Neural cell (in vitro differentiated cells): ENCODE results near the gene PAMR1. TPM values are rescaled to one million over a fixed set of nuclear protein-coding genes. Genes with fewer than 3 reads are reported as not detected.
"Not testable (repeated sequence)": the region's sequence is repeated elsewhere in the genome, so short reads cannot be mapped to it uniquely, and the experiment has no call there.

Experiments
- H2AFZ ChIP-seq: fragments of 200-600, 300-800 bp; sonication (generic), shearing (Covaris generic); 2 replicates; pipeline ENCODE4 v1.6.0; 2014; ENCODE audit warnings: low read depth, mild to moderate bottlenecking, antibody characterized with exemption, low read length, moderate library complexity
- H3F3A ChIP-seq: fragments of 200-600 bp; shearing (Covaris generic); 2 replicates; pipeline ENCODE4 v1.6.1; 2016; ENCODE audit warnings: mild to moderate bottlenecking, moderate library complexity, mixed read lengths, antibody characterized with exemption, low read length; ENCODE audit not compliant: insufficient read depth, poor library complexity, severe bottlenecking
- H3K27ac ChIP-seq: fragments of 200-600, 300-800 bp; sonication (generic), shearing (Covaris generic); 2 replicates; pipeline ENCODE4 v1.5.1; 2014; ENCODE audit warnings: mild to moderate bottlenecking, low read length, moderate library complexity
- H3K27me3 ChIP-seq: fragments of 300-800, 200-600 bp; sonication (generic), shearing (Covaris generic); 2 replicates; pipeline ENCODE4 v1.6.0; 2014; ENCODE audit warnings: mild to moderate bottlenecking, low read depth, low read length, moderate library complexity; ENCODE audit not compliant: insufficient read depth
- H3K36me3 ChIP-seq: fragments of 300-800, 200-600 bp; sonication (generic), shearing (Covaris generic); 2 replicates; pipeline ENCODE4 v1.5.1; 2014; ENCODE audit warnings: mild to moderate bottlenecking, antibody characterized with exemption, low read length, moderate library complexity; ENCODE audit not compliant: insufficient read depth
- H3K4me2 ChIP-seq: fragments of 300-800, 200-600 bp; sonication (generic), shearing (Covaris generic); 2 replicates; pipeline ENCODE4 v1.6.0; 2014; ENCODE audit warnings: mild to moderate bottlenecking, low read length
- H3K4me3 ChIP-seq: fragments of 300-800, 200-600 bp; sonication (generic), shearing (Covaris generic); 2 replicates; pipeline ENCODE4 v1.5.1; 2014; ENCODE audit warnings: mild to moderate bottlenecking, low read length, moderate library complexity
- H3K79me2 ChIP-seq: fragments of 200-600 bp; shearing (Covaris generic); replicated peaks from 2 replicates; pipeline ENCODE4 v1.6.0; 2014; ENCODE audit warnings: mild to moderate bottlenecking, low read length, moderate library complexity; ENCODE audit not compliant: insufficient read depth
- H3K9ac ChIP-seq: fragments of 300-800, 200-600 bp; sonication (generic), shearing (Covaris generic); 2 replicates; pipeline ENCODE4 v1.6.1; 2016; ENCODE audit warnings: mild to moderate bottlenecking, low read length, mixed read lengths
- H3K9me2 ChIP-seq: fragments of 200-600 bp; shearing (Covaris generic); 2 replicates; pipeline ENCODE4 v1.6.1; 2016; ENCODE audit warnings: mild to moderate bottlenecking, low read length, mixed read lengths; ENCODE audit not compliant: insufficient read depth
- H3K9me3 ChIP-seq: fragments of 200-600, 300-800 bp; sonication (generic), shearing (Covaris generic); 2 replicates; pipeline ENCODE4 v1.6.1; 2016; ENCODE audit warnings: mild to moderate bottlenecking, mixed run types, low read length, moderate library complexity, mixed read lengths
- H4K20me1 ChIP-seq: fragments of 200-600 bp; shearing (Covaris generic); 2 replicates; pipeline ENCODE4 v1.6.1; 2016; ENCODE audit warnings: mild to moderate bottlenecking, mixed run types; ENCODE audit not compliant: insufficient read depth
- CTCF ChIP-seq: fragments of 450-650 bp; IDR thresholded peaks from 2 replicates; pipeline ENCODE4 v1.5.1; 2014; ENCODE audit warnings: antibody characterized with exemption, mild to moderate bottlenecking, moderate library complexity; ENCODE audit not compliant: poor library complexity, severe bottlenecking
- EP300 ChIP-seq: fragments of 450-650 bp; conservative IDR thresholded peaks from 2 replicates; pipeline ENCODE4 v1.6.1; 2014; ENCODE audit warnings: antibody characterized with exemption, mild to moderate bottlenecking, moderate library complexity; ENCODE audit not compliant: poor library complexity, severe bottlenecking
- EZH2 ChIP-seq: fragments of 200-600, 300-800 bp; shearing (Covaris generic), sonication (generic); IDR thresholded peaks from 2 replicates; pipeline ENCODE4 v1.6.1; 2014; ENCODE audit warnings: antibody characterized with exemption, low read length, borderline replicate concordance, mild to moderate bottlenecking; ENCODE audit not compliant: insufficient read depth, poor library complexity, severe bottlenecking
- MXI1 ChIP-seq: fragments of 450-650 bp; conservative IDR thresholded peaks from 2 replicates; pipeline ENCODE4 v1.6.1; 2014; ENCODE audit warnings: antibody characterized with exemption, mild to moderate bottlenecking; ENCODE audit not compliant: poor library complexity, severe bottlenecking
- POLR2AphosphoS5 ChIP-seq: IDR thresholded peaks from 2 replicates; pipeline ENCODE4 v1.6.1; 2012
- RAD21 ChIP-seq: fragments of 450-650 bp; conservative IDR thresholded peaks from 2 replicates; pipeline ENCODE4 v1.6.1; 2014; ENCODE audit warnings: antibody characterized with exemption, mild to moderate bottlenecking, moderate library complexity
- REST ChIP-seq: IDR thresholded peaks from 2 replicates; pipeline ENCODE4 v1.6.1; 2012; ENCODE audit warnings: borderline replicate concordance
- SMC3 ChIP-seq: fragments of 450-650 bp; conservative IDR thresholded peaks from 2 replicates; pipeline ENCODE4 v1.6.1; 2014; ENCODE audit warnings: antibody characterized with exemption, mild to moderate bottlenecking, moderate library complexity; ENCODE audit not compliant: poor library complexity
- polyA plus RNA-seq: library from polyadenylated mRNA; depleted of rRNA; stranded (reverse); fragments of >200 nt; gene quantifications from 2 replicates; pipeline ENCODE4 v1.2.3, GENCODE V29; 2014

The PAMR1 gene
- polyA plus RNA-seq, 1 donor from 2014 or later, result 0.48 TPM

- Histone ChIP-seq H3K9me2 (no peaks in the 10 kb centered on the region), H3K27me3 (no peaks in the 10 kb centered on the region), H4K20me1 (no peaks in the 10 kb centered on the region), H3K4me3 (no peak overlapping the region), H2AFZ (no peak overlapping the region), H3F3A (no peaks in the 10 kb centered on the region), H3K36me3 (no peaks in the 10 kb centered on the region), H3K4me2 (no peak overlapping the region), H3K79me2 (no peaks in the 10 kb centered on the region), H3K9ac (no peak overlapping the region), H3K27ac (no peak overlapping the region), H3K9me3 (no peaks in the 10 kb centered on the region)
- no peak for TF ChIP-seq EP300
- no peak for TF ChIP-seq CTCF
- TF ChIP-seq REST, result no peak
Measured at GRCh38 chr11:35548925-35549561, 23.6 kb upstream of the PAMR1 start.

- not testable (repeated sequence) for H3K79me2 ChIP-seq, H3K36me3 ChIP-seq, H3K27ac ChIP-seq, H3K4me3 ChIP-seq, H3K27me3 ChIP-seq, H2AFZ ChIP-seq, H3K9me3 ChIP-seq, H4K20me1 ChIP-seq, H3K4me2 ChIP-seq, H3F3A ChIP-seq, H3K9ac ChIP-seq, H3K9me2 ChIP-seq
Measured at GRCh38 chr11:35547995-35548394, 22.6 kb upstream of the PAMR1 start.

- H2AFZ ChIP-seq, result no peak overlapping the region
- H4K20me1 ChIP-seq, result no peaks in the 10 kb centered on the region
- H3K36me3 ChIP-seq, result no peaks in the 10 kb centered on the region
- H3K9ac ChIP-seq, result no peak overlapping the region
- no peaks in the 10 kb centered on the region for H3K9me3 ChIP-seq
- H3F3A ChIP-seq, result no peaks in the 10 kb centered on the region
- no peak for TF ChIP-seq SMC3
- TF ChIP-seq MXI1, result no peak
- no peak for TF ChIP-seq EZH2
- no peak for TF ChIP-seq POLR2AphosphoS5
- TF ChIP-seq CTCF, result no peak
- no peak for TF ChIP-seq RAD21
- TF ChIP-seq EP300, result no peak
- H3K9me2 ChIP-seq, result no peaks in the 10 kb centered on the region
- no peak overlapping the region for H3K4me2 ChIP-seq
- no peak overlapping the region for H3K4me3 ChIP-seq
- H3K79me2 ChIP-seq, result no peaks in the 10 kb centered on the region
- no peak overlapping the region for H3K27ac ChIP-seq
- H3K27me3 ChIP-seq, result no peaks in the 10 kb centered on the region
Measured at GRCh38 chr11:35546317-35546716, 20.9 kb upstream of the PAMR1 start.
